Left cardiac atrium (tissue), 4 donors: ENCODE results near the gene LBH. TPM values are rescaled to one million over a fixed set of nuclear protein-coding genes. Genes with fewer than 3 reads are reported as not detected.

ENCODE experiments used
- ATAC-seq, 2 donors: fragments of 200-7000 bp; cut with Tn5 transposase; one replicate each; pipeline ENCODE4 v1.9.1; 2020; ENCODE audit warnings: mild to moderate bottlenecking in 2 of 2, moderate library complexity in 2 of 2
- DNase-seq: peaks from one replicate; pipeline ENCODE4 v3.0.0-alpha.2; 2020
- intact Hi-C, 2 donors: fragments of 100-400 bp; cut with DNase I; formaldehyde crosslinking; loops; one replicate each; pipeline versions ENCODE4 v1.14.1 to v1.15.1; 2022 to 2023
- total RNA-seq, 2 donors: library from RNA; stranded (reverse); fragmentation: NEBNext Ultra II Directional; extraction: Animal tissue kit (Norgen Biotek cat#: 25700); gene quantifications; one replicate each; pipeline ENCODE4 v1.2.1, GENCODE V29; 2021
- donor health status: DM: no; HTN: yes; CAD: no.
- donor health status: DM: no; HTN: yes; CAD: no; lungs with severe emphysema.
- donor health status: DM: yes; HTN: yes; CAD: no.
- donor health status: Dilated cardiomyopathy.

Gene LBH
- total RNA-seq, 2 donors from 2014 or later: 14.6 to 19.1 TPM

DNA sequence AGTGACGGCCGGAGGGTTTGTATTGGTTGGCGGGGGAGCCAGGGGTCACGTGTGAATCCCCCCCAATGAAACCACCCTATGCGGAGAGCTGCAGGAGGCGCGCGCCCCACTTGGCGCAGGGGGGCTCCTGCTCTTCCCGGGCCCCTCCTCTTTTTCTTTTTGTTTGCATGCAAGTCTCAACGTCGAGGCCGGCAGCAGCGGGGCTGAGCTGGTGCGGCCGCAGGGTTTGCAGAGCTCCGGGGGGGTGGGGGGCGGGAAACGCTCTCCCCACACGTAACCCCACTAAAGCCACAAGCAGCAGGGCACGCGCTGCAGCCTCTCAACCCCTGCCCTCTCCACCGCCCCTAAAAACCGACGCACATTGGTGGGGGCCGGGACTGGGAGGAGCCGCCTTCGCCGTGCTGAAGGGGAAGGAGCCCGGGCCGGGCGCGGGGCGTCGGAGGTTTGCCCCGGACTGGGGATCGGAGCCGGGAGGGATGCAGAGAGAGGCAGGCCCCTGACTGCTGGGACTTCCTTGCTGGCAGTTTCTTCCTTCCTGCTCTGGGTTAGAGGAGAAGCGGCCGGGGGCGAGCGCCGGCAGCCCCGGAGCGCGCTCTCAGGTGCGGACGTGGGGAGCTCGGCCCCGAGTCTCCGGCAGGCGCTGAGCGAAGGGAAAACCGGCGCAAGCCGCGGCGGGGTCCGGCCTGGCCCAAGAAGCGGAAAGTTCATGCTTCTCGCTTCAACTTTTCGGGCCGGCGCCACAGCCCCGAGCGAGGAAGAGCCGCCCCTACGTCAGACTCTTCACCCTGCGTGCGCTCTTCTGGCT lies 864 bp downstream of the LBH start:
- ATAC-seq: peak; percentile 33 to 39
- peak; percentile 63 for DNase-seq
- intact Hi-C loops: loop anchor here in 1 of 2 donors (10.0 kb wide), 2 partner anchors 113 to 213 kb away; partner anchors contain the start of gene LCLAT1

DNA sequence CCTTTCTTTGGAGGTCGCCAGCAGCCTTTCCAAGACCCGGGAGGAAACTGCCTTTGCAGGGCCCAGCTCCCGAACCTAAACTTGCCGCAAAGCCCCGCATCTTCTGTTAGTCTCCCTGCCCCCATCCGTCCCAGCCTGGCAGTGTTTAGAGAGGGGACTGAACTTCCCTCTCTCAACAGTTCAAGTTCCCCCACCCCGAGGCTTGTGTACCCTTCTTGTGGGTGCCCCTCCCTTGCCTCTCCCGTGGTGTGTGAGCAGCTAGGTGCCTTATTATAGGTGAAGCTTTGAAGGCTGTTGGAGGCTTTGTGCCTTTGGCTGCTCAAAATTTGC lies 1.4 kb downstream of the LBH start:
- ATAC-seq (no peak), DNase-seq (no peak)
- intact Hi-C loops: loop anchor here in 1 of 2 donors (10.0 kb wide), 2 partner anchors 112 to 212 kb away; partner anchors contain the start of gene LCLAT1

DNA sequence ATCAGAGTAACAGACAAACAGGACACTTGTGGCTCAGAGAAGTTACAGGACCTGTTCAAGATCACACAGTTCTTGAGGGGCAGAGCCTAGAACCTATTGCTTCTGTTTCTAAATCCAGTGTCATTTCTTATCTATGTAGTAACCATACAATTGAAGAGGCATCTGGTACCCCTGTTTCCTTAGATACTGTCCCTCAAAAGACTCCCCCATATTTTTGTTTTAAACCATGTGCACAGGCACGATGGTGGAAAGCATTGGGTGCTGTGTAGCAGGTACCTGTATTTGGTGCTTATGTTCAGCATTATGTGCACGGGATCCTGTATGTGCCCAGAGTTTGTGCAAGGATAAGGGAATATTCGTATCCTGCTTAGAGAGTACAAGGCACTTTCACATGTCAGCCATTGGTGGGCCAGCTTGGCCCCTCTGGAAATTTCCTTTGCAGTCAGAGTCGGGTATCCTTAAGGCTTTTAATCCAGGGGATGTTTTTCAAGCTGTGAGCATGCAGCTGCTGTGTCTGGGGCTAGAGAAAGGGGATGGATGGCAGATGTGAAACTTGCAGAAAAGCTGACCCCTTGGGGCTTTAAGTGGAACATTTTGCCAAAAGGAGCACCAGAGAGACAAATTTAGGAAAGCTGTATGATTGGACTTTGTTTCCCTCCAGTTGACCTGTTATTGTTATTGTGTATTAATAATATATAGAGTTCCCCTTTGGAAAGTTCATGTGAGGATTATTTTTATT lies 2.1 kb downstream of the LBH start:
- intact Hi-C loops: loop anchor here in 1 of 2 donors (10.0 kb wide), 2 partner anchors 111 to 211 kb away; partner anchors contain the start of gene LCLAT1
- ATAC-seq (no peak), DNase-seq (no peak)

DNA sequence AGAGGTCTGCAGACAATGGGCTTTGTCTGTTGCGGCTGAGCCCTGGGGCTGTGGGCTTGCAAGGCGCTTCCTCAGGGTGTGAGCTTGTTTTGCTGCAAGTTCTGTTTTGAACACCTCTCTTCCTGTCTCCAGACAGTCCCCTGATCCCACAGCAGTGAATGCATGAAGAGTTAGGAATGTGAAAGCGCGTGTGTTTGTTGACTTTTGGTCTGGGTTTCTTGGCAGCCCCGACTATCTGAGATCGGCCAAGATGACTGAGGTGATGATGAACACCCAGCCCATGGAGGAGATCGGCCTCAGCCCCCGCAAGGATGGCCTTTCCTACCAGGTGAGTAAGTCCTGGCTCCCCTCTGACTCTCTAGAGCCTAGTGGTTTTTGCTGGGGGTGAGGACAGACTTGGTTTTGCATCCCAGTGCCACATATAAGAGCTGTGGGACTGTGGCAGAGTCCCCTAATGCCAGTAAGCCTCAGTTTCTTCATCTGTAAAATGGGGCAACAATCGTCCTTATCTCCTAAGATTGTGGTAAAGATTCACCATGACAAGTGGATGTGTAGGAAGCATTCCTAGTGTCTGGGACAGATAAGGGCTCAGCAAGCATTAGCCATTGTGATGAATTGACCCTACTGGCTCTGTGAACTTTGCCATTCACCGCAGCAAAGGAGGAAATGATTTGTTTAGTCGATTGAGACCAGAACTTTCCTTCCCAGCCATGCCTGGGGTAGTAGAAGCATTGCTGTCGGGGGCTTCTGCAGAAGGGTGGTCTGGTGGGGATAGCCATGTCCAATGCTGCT lies 3.0 kb downstream of the LBH start:
- DNase-seq (no peak), ATAC-seq (peak in 1 of 2 donors; percentile 24)
- intact Hi-C loops: loop anchor here in 1 of 2 donors (10.0 kb wide), 2 partner anchors 110 to 210 kb away; partner anchors contain the start of gene LCLAT1

DNA sequence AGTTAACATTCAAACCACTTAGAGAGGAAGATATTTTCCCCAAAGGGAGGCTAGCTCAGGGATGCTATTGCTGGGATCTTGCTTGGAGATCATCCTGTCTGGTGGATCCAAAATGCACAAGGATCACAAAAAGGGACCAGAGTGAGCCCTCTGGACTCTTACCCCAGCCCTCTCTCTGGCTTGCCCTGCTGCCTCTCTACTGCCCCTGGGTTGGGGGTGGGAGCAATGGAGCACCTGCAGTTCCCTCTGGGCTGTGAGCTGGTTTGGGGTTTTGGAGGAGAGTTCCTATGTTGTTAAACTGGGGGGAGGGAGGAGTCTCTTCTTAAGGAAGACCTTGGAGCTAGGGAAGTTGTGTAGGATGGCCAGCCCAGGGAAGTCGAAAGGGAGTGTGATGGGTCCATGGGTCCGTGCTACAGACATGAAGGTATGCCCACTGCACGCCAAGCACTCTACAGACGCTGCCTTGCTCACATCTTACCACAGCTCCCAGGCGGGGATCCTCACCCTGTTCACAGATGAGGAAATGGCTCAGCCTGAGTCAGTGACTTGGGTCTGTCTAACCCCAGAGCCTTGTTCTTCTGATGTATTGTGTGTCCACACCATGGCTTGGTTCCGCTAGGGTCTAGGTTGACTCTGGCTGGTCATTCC lies 3.8 kb downstream of the LBH start:
- ATAC-seq (no peak), DNase-seq (no peak)
- intact Hi-C loops: loop anchor here (5.0 to 10.0 kb wide), 3 partner anchors 110 to 212 kb away; partner anchors contain the start of gene LCLAT1 (in 2 of the 2)

DNA sequence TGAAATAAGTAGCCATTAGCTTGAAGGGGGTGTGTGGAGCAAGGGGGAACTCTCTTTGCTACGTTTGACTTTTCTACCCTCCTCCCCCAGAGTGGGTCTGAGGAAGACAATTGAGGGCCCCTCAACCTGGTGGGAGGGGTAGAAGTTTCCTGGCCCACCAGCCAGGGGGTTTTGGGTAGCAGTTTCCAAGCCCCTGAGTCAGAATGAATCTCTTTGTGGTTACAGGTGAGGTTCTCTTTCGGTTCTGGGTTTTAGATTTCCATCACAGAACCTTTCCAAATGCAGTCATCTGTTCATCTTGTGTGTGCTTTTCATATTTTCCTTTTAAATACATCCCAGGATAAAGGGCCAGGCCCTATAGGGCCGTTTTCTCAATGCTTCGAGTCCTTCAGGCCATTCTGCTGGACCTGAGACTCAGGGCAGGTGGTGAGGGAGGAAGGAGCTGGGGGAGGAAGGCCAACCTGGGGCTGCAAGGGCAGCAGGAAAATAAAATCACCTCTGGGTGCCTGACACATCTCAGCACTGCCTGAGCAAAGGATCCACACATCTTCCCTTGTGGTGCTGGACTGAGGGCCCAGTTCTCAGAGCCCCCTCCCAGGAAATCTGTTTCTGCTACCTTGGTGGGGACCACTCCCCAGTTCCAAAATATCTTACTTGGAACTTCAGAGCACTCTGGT lies 4.7 kb downstream of the LBH start:
- DNase-seq (no peak), ATAC-seq (no peak)
- intact Hi-C loops: loop anchor here (5.0 to 10.0 kb wide), 3 partner anchors 109 to 211 kb away; partner anchors contain the start of gene LCLAT1 (in 2 of the 2)

DNA sequence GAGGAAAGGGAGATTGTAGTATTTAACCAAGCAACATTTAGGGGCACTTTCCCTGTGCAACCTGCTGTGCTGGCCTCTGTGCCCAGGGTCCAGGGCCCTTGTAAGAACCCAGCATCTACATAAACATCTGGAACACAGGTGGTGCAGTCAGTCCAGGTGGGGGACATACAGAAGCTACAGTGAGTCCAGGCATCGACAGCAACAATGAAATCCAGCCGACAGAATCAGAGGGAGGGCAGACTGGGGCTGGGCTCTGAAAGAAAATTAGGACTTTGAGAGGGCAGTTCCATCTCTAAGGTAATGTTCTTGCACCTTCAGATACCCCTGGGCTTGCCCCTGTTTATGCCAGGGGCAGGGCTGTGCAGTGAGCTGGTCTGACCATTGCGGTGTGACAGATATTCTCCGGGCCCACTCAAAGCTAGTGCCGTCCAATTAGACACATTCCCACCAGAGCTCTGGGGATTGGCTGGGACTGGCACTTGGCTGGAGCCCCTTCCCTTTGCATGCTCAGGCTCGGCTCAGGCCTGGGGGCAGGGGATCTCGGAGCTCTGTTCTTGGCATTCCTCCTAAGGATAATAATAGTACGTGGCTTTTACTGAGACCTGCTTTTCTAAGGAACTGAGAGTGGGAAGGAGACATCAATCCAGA lies 5.4 kb downstream of the LBH start:
- intact Hi-C loops: loop anchor here (5.0 to 10.0 kb wide), 3 partner anchors 108 to 211 kb away; partner anchors contain the start of gene LCLAT1 (in 2 of the 2)

DNA sequence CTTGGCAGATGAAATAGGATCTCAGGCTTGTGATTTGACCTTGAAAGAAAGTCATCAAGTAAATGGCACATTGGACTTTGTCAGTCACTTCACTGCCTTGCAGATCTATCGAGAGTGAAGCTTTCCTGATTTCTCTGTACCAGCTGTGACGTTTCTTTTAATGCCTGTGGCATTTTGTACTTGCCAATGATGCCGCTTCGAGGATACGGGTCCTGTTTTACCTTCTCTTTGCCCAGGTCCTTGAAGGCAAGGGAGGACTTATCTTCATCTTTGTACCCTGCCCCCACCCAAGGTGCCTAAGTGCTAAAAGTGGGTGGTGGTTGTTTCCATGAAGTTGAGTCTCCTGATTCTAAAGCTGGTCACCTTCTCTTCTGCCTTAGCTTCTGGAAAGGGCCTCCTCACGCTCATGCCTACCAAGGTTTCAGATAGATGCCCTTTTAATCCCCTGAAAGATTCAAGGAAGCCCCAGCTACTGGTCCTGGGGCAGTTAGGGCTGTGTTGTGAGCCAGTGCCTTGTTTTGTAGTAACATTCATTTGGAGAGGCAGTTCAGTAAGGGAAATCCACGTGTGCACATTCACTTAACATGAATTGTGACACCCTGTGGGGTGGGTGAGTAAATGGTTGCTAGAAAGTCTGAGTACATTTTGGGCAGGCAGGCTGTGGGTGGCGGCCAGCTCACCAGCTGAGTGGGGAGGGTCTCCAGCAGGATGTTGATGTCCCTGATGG lies 6.1 kb downstream of the LBH start:
- DNase-seq (no peak), ATAC-seq (no peak)
- intact Hi-C loops: loop anchor here (5.0 to 10.0 kb wide), 3 partner anchors 107 to 210 kb away; partner anchors contain the start of gene LCLAT1 (in 2 of the 2)

More for the DNA sequence above, 5.4 kb downstream of the LBH start:
- ATAC-seq (no peak), DNase-seq (no peak)

DNA sequence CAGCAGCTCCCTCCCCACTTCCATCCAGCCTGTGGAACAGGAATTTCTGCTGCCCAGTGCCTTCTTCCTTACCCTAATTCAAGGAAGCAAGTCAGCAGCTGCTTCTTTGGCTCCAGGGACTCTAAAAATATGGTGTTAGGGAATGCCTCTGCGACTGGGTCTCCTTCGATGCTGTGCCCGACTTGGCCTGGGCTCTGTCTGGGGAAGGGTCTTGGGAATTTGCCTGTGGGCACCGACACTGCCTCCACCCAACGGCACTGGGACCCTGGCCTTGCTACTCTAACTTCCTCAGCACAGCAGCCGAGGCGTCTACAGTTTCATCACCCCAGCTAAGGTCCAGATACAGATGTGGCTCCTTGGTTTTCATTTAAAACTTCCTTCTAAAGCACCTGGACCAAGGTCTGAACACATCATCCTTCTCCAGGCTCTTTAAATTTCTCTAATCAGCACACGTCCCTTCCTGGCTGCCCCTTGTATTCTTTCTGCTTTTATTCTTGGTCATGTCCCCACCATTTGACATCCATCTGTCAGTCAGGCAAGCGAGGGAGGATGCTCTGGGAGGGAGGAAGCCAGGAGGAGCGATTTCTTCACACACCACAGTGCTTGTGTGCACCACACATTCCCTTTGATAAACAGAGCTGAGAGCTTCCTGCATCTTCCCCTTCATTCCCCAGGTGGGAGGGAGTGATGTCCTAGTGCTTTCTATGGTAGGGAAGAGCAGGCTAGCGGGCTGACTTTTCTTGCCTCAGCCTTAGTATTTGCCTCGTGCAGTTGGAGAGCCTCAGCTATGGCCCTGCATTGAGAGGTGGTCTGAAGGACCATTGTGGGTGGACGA lies 6.8 kb downstream of the LBH start:
- ATAC-seq (no peak), DNase-seq (no peak)
- intact Hi-C loops: loop anchor here (5.0 to 10.0 kb wide), 3 partner anchors 107 to 209 kb away; partner anchors contain the start of gene LCLAT1 (in 2 of the 2)

DNA sequence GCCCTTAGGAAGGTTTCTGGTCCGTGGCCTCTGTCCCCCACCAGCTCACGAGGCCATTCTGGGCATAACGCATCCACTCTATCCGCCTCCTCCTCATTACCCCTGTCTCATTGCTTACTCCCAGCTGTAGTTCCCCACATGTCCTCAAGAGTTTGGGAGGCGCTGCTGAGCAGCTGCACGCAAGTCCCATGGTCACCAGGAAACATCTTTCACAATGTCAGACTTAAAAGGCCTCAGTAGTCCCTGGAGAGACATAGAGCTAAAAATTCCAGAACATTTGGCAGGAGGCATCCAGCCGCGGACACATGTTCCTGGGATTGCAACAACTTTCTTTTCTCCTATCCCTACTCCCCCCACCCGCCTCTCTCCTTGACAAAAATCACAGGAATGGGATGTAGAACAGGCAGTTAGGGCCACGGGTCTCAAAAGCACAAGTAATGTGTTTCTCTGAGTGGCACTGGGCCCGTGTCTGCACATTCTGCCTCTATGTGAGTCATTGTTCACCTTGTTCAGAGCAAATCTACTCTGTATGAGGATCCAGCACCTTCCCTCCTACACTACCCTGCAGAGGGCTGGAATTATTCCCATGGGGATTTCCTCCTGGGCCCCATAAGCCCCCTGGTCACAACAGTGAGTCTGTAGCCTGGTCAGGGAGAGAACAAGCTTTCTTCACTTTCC lies 8.1 kb downstream of the LBH start:
- DNase-seq (peak; percentile 68), ATAC-seq (peak; percentile 63 to 89)
- intact Hi-C loops: loop anchor here (5.0 to 10.0 kb wide), 3 partner anchors 105 to 208 kb away; partner anchors contain the start of gene LCLAT1 (in 2 of the 2)

DNA sequence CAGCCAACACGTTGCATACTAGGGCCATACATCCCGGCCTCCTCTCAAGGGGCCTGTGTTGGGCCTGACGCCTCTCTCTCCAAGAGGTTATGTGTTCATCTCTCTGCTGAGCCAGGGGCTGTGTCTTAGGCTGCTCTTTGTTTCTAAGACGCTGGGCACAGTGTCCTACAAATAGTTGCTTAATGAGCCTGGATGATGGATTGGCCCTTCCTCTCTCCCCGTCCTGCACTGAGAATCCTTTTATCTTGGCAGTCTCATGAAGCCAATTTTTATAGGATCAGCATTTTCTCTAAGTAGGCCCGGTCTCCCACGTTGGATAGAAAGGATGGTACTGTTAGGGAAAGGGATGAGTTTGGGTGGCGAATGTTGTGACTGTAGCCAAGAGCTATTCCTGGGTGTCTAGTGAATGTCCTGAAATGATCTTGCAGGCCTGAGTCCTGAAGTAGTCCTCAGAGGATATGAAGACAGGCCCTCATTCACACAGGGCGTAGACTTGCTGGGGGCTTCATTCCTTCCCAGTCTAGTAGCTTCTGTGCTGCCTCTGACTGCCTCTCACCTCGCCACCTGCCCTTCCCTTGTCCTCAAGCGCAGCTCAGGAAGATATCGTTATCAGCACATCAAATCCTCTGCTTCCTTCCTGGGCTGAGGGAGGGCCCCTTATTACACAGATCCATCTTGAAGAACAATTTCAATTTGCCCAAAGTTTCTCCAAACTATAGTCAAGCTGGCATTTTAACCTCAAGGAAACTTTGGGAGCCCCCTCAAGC lies 8.8 kb downstream of the LBH start:
- intact Hi-C loops: loop anchor here (5.0 to 10.0 kb wide), 3 partner anchors 105 to 207 kb away; partner anchors contain the start of gene LCLAT1 (in 2 of the 2)
- no peak for DNase-seq
- peak; percentile 24 to 56 for ATAC-seq

DNA sequence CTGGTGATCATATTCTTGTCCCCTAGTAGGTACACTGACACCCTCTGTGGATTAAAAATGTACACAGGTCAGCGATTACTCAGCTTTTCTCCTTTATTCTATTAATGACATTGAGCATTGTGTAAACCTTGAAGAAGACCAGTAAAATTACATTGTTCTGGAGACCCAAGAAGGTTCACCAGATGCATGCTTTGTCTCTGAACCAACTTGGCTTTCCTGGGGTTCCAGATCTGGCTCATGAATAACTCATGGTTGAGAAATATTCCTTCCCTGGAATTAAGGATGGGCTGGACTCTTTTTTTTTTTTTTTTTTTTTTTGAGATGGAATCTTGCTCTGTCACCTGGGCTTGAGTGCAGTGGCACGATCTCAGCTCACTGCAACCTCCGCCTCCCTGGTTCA lies 11.9 kb downstream of the LBH start:
- DNase-seq: no peak
- intact Hi-C loops: no loop called here
- ATAC-seq: no peak

DNA sequence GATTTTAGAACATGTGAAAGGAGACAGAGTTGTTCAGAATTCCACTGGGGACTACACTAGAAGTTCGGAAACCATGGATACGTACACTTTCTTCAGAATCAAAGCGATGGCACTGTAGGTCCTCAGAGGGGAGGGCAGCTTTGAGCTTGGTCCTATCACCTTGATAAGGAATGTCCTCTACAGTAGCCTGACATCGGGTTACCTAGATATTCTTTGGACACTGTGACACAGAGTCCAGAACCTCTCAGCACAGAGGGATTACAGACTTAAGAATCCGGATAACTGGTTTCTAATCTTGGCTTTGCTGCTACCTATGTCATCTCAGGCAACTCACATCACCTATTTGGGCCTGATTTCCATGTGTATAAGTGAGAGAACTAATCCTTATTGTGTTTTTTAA lies 14.0 kb downstream of the LBH start:
- ATAC-seq: no peak
- intact Hi-C loops: no loop called here
- no peak for DNase-seq

DNA sequence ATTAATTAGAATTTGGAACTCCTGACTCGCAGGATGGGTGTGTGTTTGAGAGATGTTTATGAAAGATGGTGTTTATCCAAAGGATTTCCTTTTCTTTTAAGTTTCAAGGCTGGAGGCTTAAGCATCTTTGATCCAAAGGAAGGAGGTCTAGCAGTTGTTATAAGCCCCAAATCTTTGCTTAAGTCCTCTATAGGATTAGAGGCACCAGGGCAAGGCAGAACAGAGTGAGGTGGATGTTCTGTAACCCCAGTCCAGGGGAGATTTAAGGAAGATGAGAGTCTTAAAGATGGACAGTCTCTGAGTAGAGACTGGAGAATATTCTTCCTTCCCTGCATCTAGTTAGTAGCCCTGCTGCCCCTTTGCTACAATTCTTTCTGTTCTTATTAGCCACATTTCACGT lies 17.5 kb downstream of the LBH start:
- ATAC-seq (no peak), DNase-seq (no peak)
- intact Hi-C loops: no loop called here
